Stimulated activated naive B cell treated with anti-CD40 and anti-IgM and Interleukin-4, amounts not matched to agents 10 μg/mL and 1 μg/mL and 100 μg/mL, for 72 hours (primary cell): ENCODE measurements around the gene GALNT18.

ENCODE experiments used
- ATAC-seq, 2 donors: fragments of 150-1000 bp; cut with Tn5 transposase; replicated peaks; 2 replicates each; pipeline ENCODE4 v1.10.0; 2021; ENCODE audit warnings: moderate library complexity in 1 of 2
- DNase-seq: peaks from one replicate; pipeline ENCODE4 v3.0.0; 2021
- H3K27ac Mint-ChIP-seq: one replicate; pipeline ENCODE4 v1.8.0; 2022; ENCODE audit warnings: mild to moderate bottlenecking, mixed read lengths
- H3K27me3 Mint-ChIP-seq, 2 donors: one replicate each; pipeline ENCODE4 v1.8.0; 2022; ENCODE audit warnings: mixed read lengths in 2 of 2
- H3K36me3 Mint-ChIP-seq, 2 donors: one replicate each; pipeline ENCODE4 v1.8.0; 2022; ENCODE audit warnings: mixed read lengths in 2 of 2, mild to moderate bottlenecking in 1 of 2
- H3K4me1 Mint-ChIP-seq, 2 donors: one replicate each; pipeline ENCODE4 v1.8.0; 2022; ENCODE audit warnings: mixed read lengths in 2 of 2, mild to moderate bottlenecking in 1 of 2
- H3K4me3 Mint-ChIP-seq, 2 donors: one replicate each; pipeline ENCODE4 v1.8.0; 2022; ENCODE audit warnings: mild to moderate bottlenecking in 2 of 2, mixed read lengths in 2 of 2, moderate library complexity in 1 of 2
- H3K9me3 Mint-ChIP-seq, 2 donors: one replicate each; pipeline ENCODE4 v1.8.0; 2022; ENCODE audit warnings: mixed read lengths in 2 of 2, mild to moderate bottlenecking in 1 of 2

The GALNT18 gene

GRCh38 chr11:11588243-11588642 is 33.6 kb downstream of the GALNT18 start:
- Mint-ChIP-seq H3K4me3 (no peak overlapping the region), H3K27me3 (peaks cover 0 to 8% of the 10 kb centered on the region in 2 donors), H3K4me1 (no peaks in the 10 kb centered on the region), H3K27ac (no peak overlapping the region), H3K36me3 (no peaks in the 10 kb centered on the region), H3K9me3 (no peaks in the 10 kb centered on the region)
- ATAC-seq: no peak
- no peak for DNase-seq

GRCh38 chr11:11587122-11587521 is 34.7 kb downstream of the GALNT18 start:
- DNase-seq: no peak
- no peak overlapping the region for H3K27ac Mint-ChIP-seq
- ATAC-seq: no peak
- no peaks in the 10 kb centered on the region for H3K36me3 Mint-ChIP-seq
- H3K9me3 Mint-ChIP-seq: no peaks in the 10 kb centered on the region
- H3K4me1 Mint-ChIP-seq: no peaks in the 10 kb centered on the region
- H3K4me3 Mint-ChIP-seq: no peak overlapping the region
- peaks cover 0 to 9% of the 10 kb centered on the region in 2 donors for H3K27me3 Mint-ChIP-seq

GRCh38 chr11:11586465-11586864 is 35.3 kb downstream of the GALNT18 start:
- no peak for ATAC-seq
- Mint-ChIP-seq H3K9me3 (no peaks in the 10 kb centered on the region), H3K36me3 (no peaks in the 10 kb centered on the region), H3K4me1 (no peaks in the 10 kb centered on the region), H3K4me3 (no peak overlapping the region), H3K27ac (no peak overlapping the region), H3K27me3 (peaks cover 5 to 16% of the 10 kb centered on the region in 2 donors)
- DNase-seq: no peak

- ATAC-seq (no peak), DNase-seq (no peak)
- peaks cover 5 to 16% of the 10 kb centered on the region in 2 donors for H3K27me3 Mint-ChIP-seq
- H3K9me3 Mint-ChIP-seq: no peaks in the 10 kb centered on the region
- no peak overlapping the region for H3K27ac Mint-ChIP-seq
- H3K4me1 Mint-ChIP-seq: no peaks in the 10 kb centered on the region
- no peak overlapping the region for H3K4me3 Mint-ChIP-seq
- H3K36me3 Mint-ChIP-seq: no peaks in the 10 kb centered on the region
These were observed 36.9 kb downstream of the GALNT18 start for GRCh38 chr11:11584937-11585336.

- Mint-ChIP-seq H3K36me3 (no peaks in the 10 kb centered on the region), H3K27me3 (peaks cover 5 to 16% of the 10 kb centered on the region in 2 donors), H3K4me3 (no peak overlapping the region), H3K4me1 (no peaks in the 10 kb centered on the region), H3K27ac (no peak overlapping the region), H3K9me3 (no peaks in the 10 kb centered on the region)
- DNase-seq (no peak), ATAC-seq (no peak)
These were observed 37.3 kb downstream of the GALNT18 start for GRCh38 chr11:11584530-11584810.

GRCh38 chr11:11583801-11584529 is 37.8 kb downstream of the GALNT18 start:
- H3K36me3 Mint-ChIP-seq: no peaks in the 10 kb centered on the region
- ATAC-seq (no peak), DNase-seq (no peak)
- no peak overlapping the region for H3K4me3 Mint-ChIP-seq
- H3K27me3 Mint-ChIP-seq: peaks cover 5 to 13% of the 10 kb centered on the region in 2 donors
- no peaks in the 10 kb centered on the region for H3K9me3 Mint-ChIP-seq
- H3K27ac Mint-ChIP-seq: no peak overlapping the region
- H3K4me1 Mint-ChIP-seq: no peaks in the 10 kb centered on the region

GRCh38 chr11:11582011-11582701 is 39.6 kb downstream of the GALNT18 start:
- Mint-ChIP-seq H3K4me3 (no peak overlapping the region), H3K9me3 (no peaks in the 10 kb centered on the region), H3K27ac (no peak overlapping the region), H3K4me1 (no peaks in the 10 kb centered on the region), H3K27me3 (peaks cover 5 to 12% of the 10 kb centered on the region in 2 donors), H3K36me3 (no peaks in the 10 kb centered on the region)
- ATAC-seq (no peak), DNase-seq (no peak)

- H3K27ac Mint-ChIP-seq: no peak overlapping the region
- no peak overlapping the region for H3K4me3 Mint-ChIP-seq
- H3K9me3 Mint-ChIP-seq: no peaks in the 10 kb centered on the region
- no peak for DNase-seq
- peaks cover 5 to 12% of the 10 kb centered on the region in 2 donors for H3K27me3 Mint-ChIP-seq
- ATAC-seq: no peak
- no peaks in the 10 kb centered on the region for H3K36me3 Mint-ChIP-seq
- H3K4me1 Mint-ChIP-seq: no peaks in the 10 kb centered on the region
These were observed 40.3 kb downstream of the GALNT18 start for GRCh38 chr11:11581481-11581880.

GRCh38 chr11:11580841-11581411 is 40.9 kb downstream of the GALNT18 start:
- ATAC-seq: no peak

GRCh38 chr11:11580012-11580411 is 41.8 kb downstream of the GALNT18 start:
- Mint-ChIP-seq H3K27me3 (peaks cover 9 to 12% of the 10 kb centered on the region in 2 donors), H3K9me3 (no peaks in the 10 kb centered on the region), H3K4me1 (no peaks in the 10 kb centered on the region), H3K4me3 (no peak overlapping the region), H3K36me3 (no peaks in the 10 kb centered on the region), H3K27ac (no peak overlapping the region)
- no peak for DNase-seq
- no peak for ATAC-seq

More at GRCh38 chr11:11580841-11581411, 40.9 kb downstream of the GALNT18 start:
- Mint-ChIP-seq H3K27ac (no peak overlapping the region), H3K4me1 (no peaks in the 10 kb centered on the region), H3K9me3 (no peaks in the 10 kb centered on the region), H3K36me3 (no peaks in the 10 kb centered on the region), H3K4me3 (no peak overlapping the region), H3K27me3 (peaks cover 5 to 12% of the 10 kb centered on the region in 2 donors)
- no peak for DNase-seq

GRCh38 chr11:11579012-11579988 is 42.5 kb downstream of the GALNT18 start:
- H3K36me3 Mint-ChIP-seq: no peaks in the 10 kb centered on the region
- no peak overlapping the region for H3K4me3 Mint-ChIP-seq
- H3K27ac Mint-ChIP-seq: no peak overlapping the region
- no peaks in the 10 kb centered on the region for H3K9me3 Mint-ChIP-seq
- ATAC-seq: no peak
- no peak for DNase-seq
- H3K4me1 Mint-ChIP-seq: no peaks in the 10 kb centered on the region
- peaks cover 9 to 15% of the 10 kb centered on the region in 2 donors for H3K27me3 Mint-ChIP-seq

GRCh38 chr11:11577932-11578911 is 43.6 kb downstream of the GALNT18 start:
- H3K36me3 Mint-ChIP-seq: no peaks in the 10 kb centered on the region
- no peaks in the 10 kb centered on the region for H3K4me1 Mint-ChIP-seq
- H3K27me3 Mint-ChIP-seq: peaks cover 9 to 21% of the 10 kb centered on the region in 2 donors
- ATAC-seq (no peak), DNase-seq (no peak)
- no peak overlapping the region for H3K27ac Mint-ChIP-seq
- H3K4me3 Mint-ChIP-seq: no peak overlapping the region
- H3K9me3 Mint-ChIP-seq: no peaks in the 10 kb centered on the region

- Mint-ChIP-seq H3K27ac (no peak overlapping the region), H3K27me3 (peaks cover 9 to 18% of the 10 kb centered on the region in 2 donors), H3K9me3 (no peaks in the 10 kb centered on the region), H3K4me3 (no peak overlapping the region), H3K36me3 (no peaks in the 10 kb centered on the region), H3K4me1 (no peaks in the 10 kb centered on the region)
- DNase-seq (no peak), ATAC-seq (no peak)
These were observed 44.5 kb downstream of the GALNT18 start for GRCh38 chr11:11577251-11577855.
